ENCODE data around the gene AIMP1. TPM values are rescaled to one million over a fixed set of nuclear protein-coding genes. Genes with fewer than 3 reads are reported as not detected.

The AIMP1 gene
- total and polyA plus RNA-seq, 5 experiments from 2014 or later: 56.1 to 95.5 (median 64.6) TPM

- no peak for ATAC-seq
- Mint-ChIP-seq H3K4me1 (peaks cover 0 to under 1% (median under 1%) of the 10 kb centered on the region in 4 donors), H3K27ac (no peak overlapping the region), H3K4me3 (no peak overlapping the region), H3K9me3 (no peaks in the 10 kb centered on the region), H3K36me3 (no peaks in the 10 kb centered on the region), H3K27me3 (peaks cover 0 to 17% (median 11%) of the 10 kb centered on the region in 5 donors)
- POLR2A ChIA-PET: no interaction called here
- DNase-seq: no peak
Observed at GRCh38 chr4:106364282-106364681, 47.9 kb downstream of the AIMP1 start.

DNA sequence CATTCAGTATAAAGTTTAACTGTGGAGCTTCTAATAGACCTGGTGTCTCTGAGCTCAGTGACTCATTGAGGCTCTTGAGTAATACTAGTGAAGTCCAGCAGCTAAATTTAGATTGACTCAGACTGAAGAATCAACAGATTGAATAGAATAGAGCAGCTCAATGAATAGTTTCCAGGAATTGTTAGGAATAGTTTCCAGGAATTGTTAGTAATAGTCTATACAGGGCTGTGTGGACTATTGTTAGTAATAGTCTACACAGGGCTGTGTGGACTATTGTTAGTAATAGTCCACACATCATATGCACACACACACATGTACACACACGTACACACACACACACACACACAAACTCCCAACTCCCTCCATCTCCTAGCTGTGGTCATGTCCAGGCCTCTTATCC is 49.3 kb downstream of the AIMP1 start:
- ATAC-seq (no peak), DNase-seq (no peak)
- POLR2A ChIA-PET: no interaction called here
- Mint-ChIP-seq H3K27ac (no peak overlapping the region), H3K4me1 (peaks cover 0 to 2% (median under 1%) of the 10 kb centered on the region in 4 donors), H3K36me3 (no peaks in the 10 kb centered on the region), H3K4me3 (no peak overlapping the region), H3K27me3 (peaks cover 0 to 19% (median 16%) of the 10 kb centered on the region in 5 donors), H3K9me3 (no peaks in the 10 kb centered on the region)

DNA sequence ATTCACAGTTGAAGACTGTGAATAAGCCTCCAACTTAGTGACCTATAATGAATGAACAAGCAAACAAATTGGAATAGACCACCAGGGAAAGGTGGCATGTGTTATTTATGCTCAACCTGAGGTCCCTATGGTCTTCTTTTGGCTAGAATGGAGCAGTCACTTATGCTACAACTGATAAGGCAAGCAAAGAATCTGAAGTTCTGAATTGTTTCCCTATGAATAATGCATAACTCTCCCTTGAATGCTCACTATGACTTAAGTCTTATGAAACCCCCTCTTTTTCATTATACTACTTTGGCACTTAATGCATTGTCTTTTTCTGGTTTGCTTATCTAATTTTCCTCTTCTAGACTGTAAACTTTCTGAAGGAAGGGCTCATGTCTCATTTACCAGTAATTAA is 49.7 kb downstream of the AIMP1 start:
- POLR2A ChIA-PET: no interaction called here
- Mint-ChIP-seq H3K36me3 (no peaks in the 10 kb centered on the region), H3K27ac (no peak overlapping the region), H3K27me3 (peaks cover 0 to 19% (median 15%) of the 10 kb centered on the region in 5 donors), H3K4me3 (no peak overlapping the region), H3K9me3 (no peaks in the 10 kb centered on the region), H3K4me1 (peaks cover 0 to 2% (median under 1%) of the 10 kb centered on the region in 4 donors)
- ATAC-seq (no peak), DNase-seq (no peak)

DNA sequence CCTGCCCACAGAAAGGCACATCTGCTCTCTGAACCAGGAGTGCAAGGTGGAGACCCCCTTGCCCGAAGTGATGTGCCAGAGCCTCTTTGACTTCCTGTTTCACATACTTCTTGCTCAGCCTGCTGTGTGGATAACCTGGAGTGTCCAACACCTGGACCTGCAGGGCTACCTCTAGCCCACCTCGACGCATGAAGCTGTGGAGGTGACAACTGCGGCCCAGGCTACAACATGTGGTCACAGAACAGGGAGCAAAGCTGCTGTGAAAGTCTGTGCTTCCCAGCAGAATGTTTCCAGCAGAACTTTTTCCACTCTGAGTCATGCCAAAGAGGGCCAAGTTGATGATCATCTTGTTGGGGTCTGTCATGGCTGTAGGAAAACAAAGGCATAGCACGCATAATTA is 50.7 kb downstream of the AIMP1 start:
- no peaks in the 10 kb centered on the region for H3K9me3 Mint-ChIP-seq
- ATAC-seq: no peak
- no peaks in the 10 kb centered on the region for H3K36me3 Mint-ChIP-seq
- no peak for DNase-seq
- H3K4me1 Mint-ChIP-seq: peaks cover 0 to 2% (median under 1%) of the 10 kb centered on the region in 4 donors
- H3K27me3 Mint-ChIP-seq: peaks cover 0 to 19% (median 13%) of the 10 kb centered on the region in 5 donors
- H3K27ac Mint-ChIP-seq: no peak overlapping the region
- POLR2A ChIA-PET: no interaction called here
- H3K4me3 Mint-ChIP-seq: no peak overlapping the region

DNA sequence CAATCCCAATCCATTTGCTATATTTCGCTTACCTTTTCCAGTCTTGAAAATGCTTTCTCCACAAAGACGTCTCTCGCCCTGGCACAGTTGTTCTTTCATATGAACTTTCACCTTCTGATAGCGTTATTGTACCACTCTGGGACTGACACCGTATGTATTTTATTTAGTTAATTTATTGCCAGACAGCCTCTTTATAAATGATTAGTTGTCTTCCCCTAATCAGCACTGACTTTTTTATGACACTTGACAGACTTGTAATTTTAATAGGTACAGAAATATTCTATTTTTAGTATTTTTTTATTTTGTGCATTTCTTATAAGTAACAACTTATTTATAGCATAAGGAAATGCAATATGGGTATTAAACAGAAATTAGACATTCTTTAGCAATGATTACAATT is 52.3 kb downstream of the AIMP1 start, which contains the start of gene GIMD1:
Gene GIMD1 (minus strand): TSS at position 101 of the 400 bp plus-strand sequence. CDS start 1,343 bp downstream, outside the sequence.
- Mint-ChIP-seq H3K9me3 (no peaks in the 10 kb centered on the region), H3K27ac (no peak within 1 kb of the TSS)
- no peak for DNase-seq

DNA sequence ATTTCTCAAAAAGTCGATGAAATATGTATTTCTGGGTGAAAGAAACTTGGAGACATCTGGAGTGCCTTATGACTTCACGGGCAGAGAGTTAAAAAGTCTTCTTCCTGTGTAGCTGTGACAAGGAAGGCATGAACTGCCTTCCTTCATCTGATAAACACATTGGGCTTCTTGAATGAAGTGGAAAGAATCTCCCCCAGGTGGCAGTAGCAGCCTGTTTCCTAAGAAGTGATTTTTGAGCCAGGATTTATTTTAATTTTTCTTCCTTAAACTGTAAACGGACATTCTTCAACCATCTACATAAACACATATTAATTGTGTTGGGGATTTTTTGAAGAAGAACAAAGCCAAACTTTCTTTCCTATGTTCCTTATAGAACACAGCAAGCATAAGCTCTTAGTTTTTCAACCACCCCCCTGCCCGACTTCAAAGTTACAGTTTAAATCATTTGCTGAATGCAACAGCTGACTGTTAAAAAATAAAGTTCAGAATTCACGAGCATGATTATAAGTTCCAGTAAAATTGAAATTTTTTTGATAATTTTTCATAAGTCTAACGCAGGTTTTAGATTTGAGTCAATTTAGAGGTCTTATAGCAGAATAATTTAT is 53.2 kb downstream of the AIMP1 start:
- Mint-ChIP-seq H3K4me3 (no peak overlapping the region), H3K27me3 (peaks cover 15 to 25% (median 19%) of the 10 kb centered on the region in 5 donors), H3K27ac (no peak overlapping the region), H3K4me1 (peaks cover 0 to 2% (median under 1%) of the 10 kb centered on the region in 4 donors), H3K36me3 (no peaks in the 10 kb centered on the region), H3K9me3 (no peaks in the 10 kb centered on the region)
- peak in 1 of 2 donors; percentile 61 for ATAC-seq
- DNase-seq: peak in 2 of 10 donors; percentile 5 to 23
- POLR2A ChIA-PET: no interaction called here

More for the DNA sequence above, 52.3 kb downstream of the AIMP1 start, which contains the start of gene GIMD1:
- peaks cover 7 to 20% (median 19%) of the 10 kb centered on the region in 5 donors for H3K27me3 Mint-ChIP-seq
- peaks cover 0 to 2% (median under 1%) of the 10 kb centered on the region in 4 donors for H3K4me1 Mint-ChIP-seq
- POLR2A ChIA-PET: no interaction called here
- H3K4me3 Mint-ChIP-seq: no peak within 1 kb of the TSS
- H3K36me3 Mint-ChIP-seq: no peaks in the 10 kb centered on the region
- no peak for ATAC-seq

DNA sequence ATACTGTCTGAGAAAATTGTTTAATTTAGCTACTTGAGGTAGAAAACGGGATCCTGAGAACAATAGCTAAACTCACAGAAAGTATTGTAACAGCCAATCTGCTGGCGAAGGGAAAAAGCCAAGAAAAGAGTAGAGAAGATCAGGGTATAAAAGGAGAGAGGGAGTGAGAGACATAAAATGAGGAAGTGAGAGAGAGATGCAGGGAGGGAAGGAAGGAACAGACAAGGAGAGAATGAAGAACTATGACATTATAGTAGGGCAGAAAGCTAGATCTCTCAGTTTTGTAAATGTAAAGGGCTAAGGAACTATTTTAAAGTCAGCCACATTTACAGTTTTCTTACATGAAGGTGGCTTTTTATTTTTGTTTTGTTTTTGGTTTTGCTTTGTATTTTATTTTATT is 53.9 kb downstream of the AIMP1 start:
- no peak overlapping the region for H3K4me3 Mint-ChIP-seq
- ATAC-seq (no peak), DNase-seq (no peak)
- POLR2A ChIA-PET: no interaction called here
- peaks cover 16 to 25% (median 19%) of the 10 kb centered on the region in 5 donors for H3K27me3 Mint-ChIP-seq
- no peaks in the 10 kb centered on the region for H3K36me3 Mint-ChIP-seq
- peaks cover 0 to 2% (median under 1%) of the 10 kb centered on the region in 4 donors for H3K4me1 Mint-ChIP-seq
- no peak overlapping the region for H3K27ac Mint-ChIP-seq
- no peaks in the 10 kb centered on the region for H3K9me3 Mint-ChIP-seq

DNA sequence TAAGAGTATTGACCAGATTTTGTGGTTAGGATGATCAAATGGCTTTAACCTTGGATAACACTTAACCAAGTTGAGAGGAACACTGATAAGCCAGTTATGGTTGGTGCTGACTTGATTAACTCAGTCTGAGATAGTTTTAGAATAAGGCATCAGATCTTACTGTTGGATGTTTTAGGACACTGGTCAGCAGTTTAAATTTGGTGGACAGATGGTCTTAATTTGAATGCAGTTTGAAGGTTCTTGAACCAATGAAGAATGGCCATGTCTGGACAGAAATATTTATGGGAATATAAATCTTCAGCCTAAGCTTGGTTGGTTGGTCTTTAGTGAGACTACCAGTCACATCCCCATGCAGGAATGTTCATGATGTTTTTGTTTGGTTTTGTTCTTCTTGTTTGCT is 54.8 kb downstream of the AIMP1 start:
- H3K4me3 Mint-ChIP-seq: no peak overlapping the region
- no peak for DNase-seq
- H3K36me3 Mint-ChIP-seq: no peaks in the 10 kb centered on the region

GRCh38 chr4:106373026-106373425 is 56.7 kb downstream of the AIMP1 start:
- Mint-ChIP-seq H3K9me3 (no peaks in the 10 kb centered on the region), H3K27ac (no peak overlapping the region), H3K36me3 (no peaks in the 10 kb centered on the region), H3K4me1 (peaks cover 0 to 2% (median under 1%) of the 10 kb centered on the region in 4 donors), H3K4me3 (no peak overlapping the region), H3K27me3 (peaks cover 12 to 20% (median 17%) of the 10 kb centered on the region in 5 donors)
- POLR2A ChIA-PET: no interaction called here
- DNase-seq (no peak), ATAC-seq (no peak)

More for the DNA sequence above, 54.8 kb downstream of the AIMP1 start:
- POLR2A ChIA-PET: no interaction called here
- no peaks in the 10 kb centered on the region for H3K9me3 Mint-ChIP-seq
- peaks cover 0 to 2% (median under 1%) of the 10 kb centered on the region in 4 donors for H3K4me1 Mint-ChIP-seq
- H3K27ac Mint-ChIP-seq: no peak overlapping the region
- H3K27me3 Mint-ChIP-seq: peaks cover 16 to 22% (median 19%) of the 10 kb centered on the region in 5 donors
- no peak for ATAC-seq

- H3K27ac Mint-ChIP-seq: no peak overlapping the region
- no peaks in the 10 kb centered on the region for H3K4me1 Mint-ChIP-seq
- peaks cover 0 to 4% (median 0%) of the 10 kb centered on the region in 9 donors for H3K9me3 Mint-ChIP-seq
- no peak for ATAC-seq
- POLR2A ChIA-PET: no interaction called here
- H3K36me3 Mint-ChIP-seq: no peaks in the 10 kb centered on the region
- H3K27me3 Mint-ChIP-seq: peaks cover 0 to 12% (median 5%) of the 10 kb centered on the region in 5 donors
- no peak for DNase-seq
- H3K4me3 Mint-ChIP-seq: no peak overlapping the region
Observed at GRCh38 chr4:106380179-106380578, 63.8 kb downstream of the AIMP1 start.

GRCh38 chr4:106384878-106385277 is 68.5 kb downstream of the AIMP1 start:
- no peaks in the 10 kb centered on the region for H3K36me3 Mint-ChIP-seq
- POLR2A ChIA-PET: no interaction called here
- no peak for DNase-seq
- no peak for ATAC-seq
- peaks cover 0 to 4% (median 0%) of the 10 kb centered on the region in 9 donors for H3K9me3 Mint-ChIP-seq
- H3K4me1 Mint-ChIP-seq: no peaks in the 10 kb centered on the region
- peaks cover 0 to 14% (median 2%) of the 10 kb centered on the region in 5 donors for H3K27me3 Mint-ChIP-seq
- no peak overlapping the region for H3K27ac Mint-ChIP-seq
- H3K4me3 Mint-ChIP-seq: no peak overlapping the region

DNA sequence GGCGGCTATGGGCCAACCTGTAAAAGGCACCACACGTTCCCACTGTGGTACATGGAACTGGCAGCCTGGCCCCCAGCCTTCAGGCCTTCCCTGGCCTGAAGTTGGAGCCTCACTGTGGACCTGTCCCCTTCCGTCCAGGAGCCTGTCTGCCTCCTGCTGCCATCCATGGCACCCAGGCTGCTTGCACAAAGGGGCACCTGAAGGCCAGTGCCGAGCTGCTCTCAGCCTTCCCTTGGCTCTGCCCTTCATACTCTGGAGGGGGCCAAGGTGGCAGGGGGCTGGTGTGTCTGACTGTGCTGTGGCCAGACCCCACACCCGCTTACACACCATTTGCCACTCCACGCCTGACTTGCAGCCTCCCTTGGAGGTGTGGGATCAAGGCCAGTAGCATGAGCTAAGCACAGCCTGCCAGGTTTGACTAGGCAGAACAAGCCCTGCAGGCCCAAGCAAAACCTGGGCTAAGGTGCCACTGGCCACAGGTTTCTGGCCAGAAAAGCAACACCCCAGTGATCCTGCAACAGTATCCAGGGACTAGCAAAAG is 69.6 kb downstream of the AIMP1 start:
- Mint-ChIP-seq H3K27ac (no peak overlapping the region), H3K9me3 (peaks cover 0 to 4% (median 0%) of the 10 kb centered on the region in 9 donors), H3K4me3 (no peak overlapping the region), H3K4me1 (no peaks in the 10 kb centered on the region), H3K27me3 (peaks cover 0 to 14% (median 0%) of the 10 kb centered on the region in 5 donors), H3K36me3 (no peaks in the 10 kb centered on the region)
- POLR2A ChIA-PET: no interaction called here
- no peak for ATAC-seq
- DNase-seq: no peak

GRCh38 chr4:106395582-106395981 is 79.2 kb downstream of the AIMP1 start:
- POLR2A ChIA-PET: no interaction called here
- DNase-seq: no peak
- H3K27ac Mint-ChIP-seq: no peak overlapping the region
- H3K27me3 Mint-ChIP-seq: peaks cover 0 to 18% (median 4%) of the 10 kb centered on the region in 5 donors
- no peaks in the 10 kb centered on the region for H3K4me1 Mint-ChIP-seq
- H3K4me3 Mint-ChIP-seq: no peak overlapping the region
- peaks cover 0 to 30% (median 2%) of the 10 kb centered on the region in 3 donors for H3K36me3 Mint-ChIP-seq
- peaks cover 0 to 57% (median 30%) of the 10 kb centered on the region in 9 donors for H3K9me3 Mint-ChIP-seq
- ATAC-seq: no peak

Measured in naive thymus-derived CD8-positive, alpha-beta T cell (primary cell).